Skeletal muscle tissue (tissue), 5 donors: ENCODE measurements around the gene CENPP. TPM values are rescaled to one million over a fixed set of nuclear protein-coding genes. Genes with fewer than 3 reads are reported as not detected.

Source experiments
- H3K27ac ChIP-seq: one replicate; pipeline ENCODE4 v1.7.0; 2013; ENCODE audit warnings: mild to moderate bottlenecking, low read depth, low read length, inconsistent platforms
- H3K27me3 ChIP-seq, 3 donors: one replicate each; pipeline ENCODE4 v1.7.0; 2013; ENCODE audit warnings: low read length in 3 of 3; ENCODE audit not compliant: control insufficient read depth in 3 of 3, insufficient read depth in 3 of 3
- H3K36me3 ChIP-seq, 3 donors: one replicate each; pipeline ENCODE4 v1.7.0; 2013; ENCODE audit warnings: low read length in 3 of 3; ENCODE audit not compliant: control insufficient read depth in 3 of 3, insufficient read depth in 3 of 3
- H3K4me1 ChIP-seq, 3 donors: one replicate each; pipeline ENCODE4 v1.7.0; 2013; ENCODE audit warnings: low read length in 3 of 3, mild to moderate bottlenecking in 3 of 3; ENCODE audit not compliant: control insufficient read depth in 3 of 3, insufficient read depth in 3 of 3
- H3K4me3 ChIP-seq, 3 donors: one replicate each; pipeline ENCODE4 v1.7.0; 2013; ENCODE audit warnings: low read length in 3 of 3
- H3K9ac ChIP-seq, 3 donors: one replicate each; pipeline ENCODE4 v1.7.0; 2013; ENCODE audit warnings: low read length in 3 of 3, mild to moderate bottlenecking in 3 of 3, moderate library complexity in 2 of 3, low read depth in 1 of 3
- H3K9me3 ChIP-seq, 3 donors: one replicate each; pipeline ENCODE4 v1.7.0; 2013; ENCODE audit warnings: low read length in 3 of 3; ENCODE audit not compliant: control insufficient read depth in 3 of 3
- small RNA-seq: library from RNA; depleted of rRNA; stranded (forward); fragments of <200 nt; gene quantifications from one replicate; pipeline ENCODE3, GENCODE V24; 2014
- total RNA-seq: library from RNA; depleted of rRNA; stranded (reverse); fragments of >200 nt; gene quantifications from one replicate; pipeline ENCODE4 v1.2.3, GENCODE V29; 2014
- donor health status: Osteomylitis.

The CENPP gene
- total RNA-seq, 1 donor from 2014 or later = 15.7 TPM

DNA sequence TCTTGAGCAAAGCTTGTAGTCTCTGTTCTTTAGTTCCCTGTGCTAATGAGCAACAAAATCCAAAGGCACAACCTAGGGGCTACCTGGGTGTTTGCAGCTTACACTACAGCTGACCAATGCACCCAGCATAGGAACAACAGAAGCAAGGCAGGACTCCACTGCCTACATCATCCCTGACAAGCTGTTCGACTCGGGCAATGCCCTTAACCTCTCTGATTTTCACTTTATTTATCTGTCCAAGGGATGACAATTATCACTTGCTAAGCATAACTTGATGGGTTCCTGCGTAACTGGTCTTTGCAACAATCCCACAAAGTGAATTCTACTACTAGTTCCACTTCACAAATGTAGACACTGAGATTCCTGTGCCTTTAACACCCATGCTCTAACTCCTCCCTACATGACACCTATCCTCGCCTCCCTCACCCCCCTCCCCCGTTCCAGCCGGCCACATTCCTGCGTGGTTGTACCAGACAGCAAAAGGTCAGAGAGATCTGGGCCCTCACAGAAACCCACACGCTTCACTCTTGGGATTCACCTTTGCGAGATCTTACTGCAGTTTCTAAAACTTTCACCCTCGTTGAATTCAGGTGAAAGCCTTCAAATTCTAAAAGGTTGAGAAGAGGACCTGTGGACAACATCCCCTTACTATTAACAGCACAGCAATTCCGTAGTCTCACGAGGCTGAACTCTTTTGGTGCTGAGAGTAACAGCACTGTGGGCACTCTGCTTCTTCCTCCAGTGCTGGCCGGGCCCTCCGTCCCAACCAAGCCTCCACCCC is 343.2 kb downstream of the CENPP start:
- Histone ChIP-seq H3K9ac (peak overlapping the region; percentile 79 to 93 (median 84)), H3K4me3 (peak overlapping the region; percentile 85 to 100 (median 89)), H3K4me1 (peaks cover 12 to 42% (median 41%) of the 10 kb centered on the region in 3 donors), H3K36me3 (peaks cover 5 to 9% (median 7%) of the 10 kb centered on the region in 3 donors), H3K9me3 (no peaks in the 10 kb centered on the region), H3K27me3 (no peaks in the 10 kb centered on the region), H3K27ac (peak overlapping the region; percentile 88)

DNA sequence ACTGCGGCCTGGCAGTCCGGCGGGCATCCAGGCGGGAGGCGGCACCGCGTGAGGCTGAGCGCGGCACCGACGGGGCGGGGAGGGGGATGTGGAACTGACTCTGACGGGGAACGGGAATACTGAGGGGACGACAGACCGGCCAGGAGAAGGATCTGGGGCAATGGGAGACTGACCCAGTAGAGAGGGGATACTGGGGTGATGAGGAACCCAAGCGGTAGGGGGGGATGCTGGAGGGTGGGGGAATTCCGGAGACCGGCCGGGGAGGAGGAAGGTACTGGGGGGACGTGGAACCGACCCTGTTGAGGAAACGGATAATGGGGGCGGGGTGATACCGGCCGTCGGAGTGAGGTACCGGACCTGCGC is 343.8 kb downstream of the CENPP start:
- Histone ChIP-seq H3K4me1 (peaks cover 12 to 38% (median 37%) of the 10 kb centered on the region in 3 donors), H3K4me3 (peak overlapping the region; percentile 85 to 100 (median 89)), H3K9ac (peak overlapping the region; percentile 79 to 93 (median 84)), H3K27me3 (no peaks in the 10 kb centered on the region), H3K27ac (peak overlapping the region; percentile 88), H3K36me3 (peaks cover 5 to 9% (median 7%) of the 10 kb centered on the region in 3 donors), H3K9me3 (no peaks in the 10 kb centered on the region)

Small RNAs within 50 kb of the gene (small RNA-seq; reads per million reads assigned to genes)
- not detected for gene AL157827.1
- not detected for gene MIR3651
- not detected for gene MIR4670
- gene SNORA84 = 0.09 reads per million

Other genes starting within 250 kb of the CENPP start
- gene SPTLC1, start 210.5 kb upstream of the CENPP start, total RNA-seq = 73.1 TPM
- 125 TPM for gene IARS1, start 32.3 kb upstream of the CENPP start, total RNA-seq
- gene NOL8, start 603 bp upstream of the CENPP start, total RNA-seq = 15.7 TPM
- 153 TPM for gene OGN, start 78.6 kb downstream of the CENPP start, total RNA-seq
- gene OMD, start 98.5 kb downstream of the CENPP start, total RNA-seq = 4.7 TPM
- gene ASPN, start 156.6 kb downstream of the CENPP start, total RNA-seq = 213 TPM
- gene ECM2, start 210.0 kb downstream of the CENPP start, total RNA-seq = 28.7 TPM